SK-N-SH (cell line): ENCODE data around the gene GLTP. TPM values are rescaled to one million over a fixed set of nuclear protein-coding genes. Genes with fewer than 3 reads are reported as not detected.

ENCODE experiments used
- CTCF ChIA-PET: fragments of 300-600, 350-600 bp; formaldehyde crosslinking; extraction: SDS; loops from one replicate; lab custom pipeline; 2021; lab: Yijun Ruan, JAX
- POLR2A ChIA-PET: fragments of 350-600 bp; sonication (Branson Sonifier 250); formaldehyde crosslinking; extraction: SDS; loops from one replicate; lab custom pipeline; 2020; ENCODE audit warnings: antibody characterized with exemption, inconsistent platforms; lab: Yijun Ruan, JAX
- DNase-seq: peaks from one replicate; pipeline ENCODE4 v3.0.0; 2012
- H2AFZ ChIP-seq: fragments of 200-600 bp; sonication (generic); 2 replicates; pipeline ENCODE4 v1.8.1; 2016; ENCODE audit warnings: antibody characterized with exemption, mild to moderate bottlenecking, low read depth
- H3F3A ChIP-seq: fragments of 200-600 bp; sonication (generic); replicated peaks from 2 replicates; pipeline ENCODE3; 2016; ENCODE audit warnings: antibody characterized with exemption, mild to moderate bottlenecking; ENCODE audit not compliant: insufficient read depth
- H3K27ac ChIP-seq, 2 experiments: fragments of 200-500 bp in 1 of 2; fragments of 200-600 bp in 1 of 2; sonication (Bioruptor generic) in 1 of 2; sonication (generic), shearing (Covaris generic) in 1 of 2; 2 replicates each; pipeline versions ENCODE4 v1.5.1 to v1.6.1; 2014 to 2016; ENCODE audit warnings: low read depth in 2 of 2, inconsistent platforms in 1 of 2, low read length in 1 of 2, mild to moderate bottlenecking in 1 of 2, mixed read lengths in 1 of 2
- H3K27me3 ChIP-seq: fragments of 200-600 bp; sonication (generic), shearing (Covaris generic); 2 replicates; pipeline ENCODE4 v1.6.1; 2016; ENCODE audit warnings: mixed run types; ENCODE audit not compliant: insufficient read depth
- H3K36me3 ChIP-seq, 2 experiments: fragments of 200-500 bp in 1 of 2; fragments of 200-600 bp in 1 of 2; sonication (Bioruptor generic) in 1 of 2; sonication (generic) in 1 of 2; replicated peaks in 1 of 2; 2 replicates each; pipeline versions ENCODE3 to v1.5.1; 2014 to 2016; ENCODE audit warnings: low read length in 1 of 2, mild to moderate bottlenecking in 1 of 2; ENCODE audit not compliant: insufficient read depth in 2 of 2, control insufficient read depth in 1 of 2
- H3K4me1 ChIP-seq, 2 experiments: fragments of 200-500 bp in 1 of 2; fragments of 200-600 bp in 1 of 2; sonication (Bioruptor generic) in 1 of 2; sonication (generic), shearing (Covaris generic) in 1 of 2; 2 replicates each; pipeline versions ENCODE4 v1.5.1 to v1.6.1; 2014 to 2016; ENCODE audit warnings: low read depth in 1 of 2, low read length in 1 of 2, mixed run types in 1 of 2; ENCODE audit not compliant: insufficient read depth in 2 of 2, control insufficient read depth in 1 of 2
- H3K4me2 ChIP-seq: fragments of 200-600 bp; sonication (generic), shearing (Covaris generic); 2 replicates; pipeline ENCODE4 v1.6.1; 2017; ENCODE audit warnings: mixed run types
- H3K4me3 ChIP-seq, 2 experiments: fragments of 200-500 bp in 1 of 2; fragments of 200-600 bp in 1 of 2; sonication (Bioruptor generic) in 1 of 2; sonication (generic), shearing (Covaris generic) in 1 of 2; 2 replicates each; pipeline versions ENCODE4 v1.5.1 to v1.8.1; 2014 to 2016; ENCODE audit warnings: low read depth in 2 of 2, inconsistent platforms in 1 of 2, low read length in 1 of 2, mild to moderate bottlenecking in 1 of 2, mixed read lengths in 1 of 2, moderate library complexity in 1 of 2
- H3K79me2 ChIP-seq: fragments of 200-600 bp; sonication (generic); 2 replicates; pipeline ENCODE4 v1.8.1; 2017; ENCODE audit warnings: mild to moderate bottlenecking; ENCODE audit not compliant: insufficient read depth
- H3K9ac ChIP-seq: fragments of 200-600 bp; sonication (generic); 2 replicates; pipeline ENCODE4 v1.6.1; 2017; ENCODE audit warnings: mixed run types
- H3K9me2 ChIP-seq: fragments of 200-600 bp; sonication (generic); 2 replicates; pipeline ENCODE4 v1.6.1; 2017; ENCODE audit warnings: mixed run types
- H3K9me3 ChIP-seq: fragments of 200-600 bp; sonication (generic); 2 replicates; pipeline ENCODE4 v1.6.1; 2017; ENCODE audit warnings: mixed run types, mild to moderate bottlenecking, moderate library complexity
- H4K20me1 ChIP-seq: fragments of 200-600 bp; sonication (generic); 2 replicates; pipeline ENCODE4 v1.6.1; 2017; ENCODE audit warnings: mild to moderate bottlenecking, mixed run types; ENCODE audit not compliant: insufficient read depth
- CHD2 ChIP-seq: fragments of 150-350 bp; IDR thresholded peaks from 2 replicates; pipeline ENCODE4 v1.6.1; 2018; ENCODE audit warnings: low read length; ENCODE audit not compliant: partially characterized antibody
- ELF1 ChIP-seq: IDR thresholded peaks from 2 replicates; pipeline ENCODE4 v1.4.0; 2012
- EZH2phosphoT487 ChIP-seq: fragments of 200-600 bp; sonication (generic); IDR thresholded peaks from 2 replicates; pipeline ENCODE4 v1.6.1; 2017; ENCODE audit warnings: low read depth, mixed run types, mild to moderate bottlenecking, antibody characterized with exemption, moderate library complexity, borderline replicate concordance
- FOXJ3 ChIP-seq: sonication (generic); formaldehyde crosslinking; IDR thresholded peaks from 2 replicates; pipeline ENCODE4 v1.5.1; 2020; ENCODE audit warnings: mild to moderate bottlenecking, missing genetic modification reagents
- FOXM1 ChIP-seq: IDR thresholded peaks from 2 replicates; pipeline ENCODE4 v1.4.0; 2012; ENCODE audit warnings: low read depth, mild to moderate bottlenecking
- JUND ChIP-seq: IDR thresholded peaks from 2 replicates; pipeline ENCODE4 v1.4.0; 2012
- MEF2A ChIP-seq: IDR thresholded peaks from 2 replicates; pipeline ENCODE4 v1.4.0; 2012; ENCODE audit warnings: low read depth, borderline replicate concordance
- NFIC ChIP-seq: IDR thresholded peaks from 2 replicates; pipeline ENCODE4 v1.4.0; 2012; ENCODE audit warnings: borderline replicate concordance
- NRF1 ChIP-seq: IDR thresholded peaks from 2 replicates; pipeline ENCODE4 v1.6.1; 2012; ENCODE audit warnings: low read depth, mild to moderate bottlenecking, low read length
- POLR2AphosphoS5 ChIP-seq: IDR thresholded peaks from 2 replicates; pipeline ENCODE4 v1.6.1; 2012; ENCODE audit warnings: low read depth, low read length
- RCOR1 ChIP-seq: fragments of 150-350 bp; IDR thresholded peaks from 2 replicates; pipeline ENCODE4 v1.6.1; 2017; ENCODE audit warnings: antibody characterized with exemption, low read length
- RFX5 ChIP-seq: IDR thresholded peaks from 2 replicates; pipeline ENCODE4 v1.6.1; 2012; ENCODE audit warnings: mild to moderate bottlenecking, improper control_type of control experiment, low read length
- SIN3A ChIP-seq: IDR thresholded peaks from 2 replicates; pipeline ENCODE4 v1.6.1; 2012; ENCODE audit warnings: low read depth, mild to moderate bottlenecking, low read length, moderate library complexity, borderline replicate concordance
- SMC3 ChIP-seq: IDR thresholded peaks from 2 replicates; pipeline ENCODE4 v1.6.1; 2012; ENCODE audit warnings: low read depth, low read length, improper control_type of control experiment
- TCF12 ChIP-seq: IDR thresholded peaks from 2 replicates; pipeline ENCODE4 v1.4.0; 2012
- WGBS: methylation state at CpG from one replicate; pipeline ENCODE4 v1.1.6; 2017; ENCODE audit warnings: low lambda C conversion rate; 5-methylcytosine and 5-hydroxymethylcytosine counted together
- polyA plus RNA-seq, 3 experiments: library from polyadenylated mRNA; depleted of rRNA; stranded (reverse); fragments of >200 nt; gene quantifications; 2 replicates each; pipeline ENCODE4 v1.2.3, GENCODE V29; 2012
- TF ChIP-seq, protein P1 (sequence below): fragments of 200-600 bp; sonication (generic); IDR thresholded peaks from 2 replicates; pipeline ENCODE4 v1.6.1; 2017; ENCODE audit warnings: antibody characterized with exemption, mild to moderate bottlenecking, moderate library complexity
- TF ChIP-seq, protein P2 (sequence below): IDR thresholded peaks from 2 replicates; pipeline ENCODE4 v1.4.0; 2012; ENCODE audit warnings: low read depth
- TF ChIP-seq, protein P3 (sequence below): fragments of 150-350 bp; IDR thresholded peaks from 2 replicates; pipeline ENCODE4 v1.6.1; 2016; ENCODE audit warnings: mild to moderate bottlenecking, low read depth, low read length
- TF ChIP-seq, protein P4 (sequence below): fragments of 150-350 bp; IDR thresholded peaks from 2 replicates; pipeline ENCODE4 v1.6.1; 2017; ENCODE audit warnings: antibody characterized with exemption, low read length, low read depth, borderline replicate concordance

Gene GLTP
- polyA plus RNA-seq, 1 of the 3 experiments (the other 2 are of a cell fraction), result 23.0 TPM

DNA sequence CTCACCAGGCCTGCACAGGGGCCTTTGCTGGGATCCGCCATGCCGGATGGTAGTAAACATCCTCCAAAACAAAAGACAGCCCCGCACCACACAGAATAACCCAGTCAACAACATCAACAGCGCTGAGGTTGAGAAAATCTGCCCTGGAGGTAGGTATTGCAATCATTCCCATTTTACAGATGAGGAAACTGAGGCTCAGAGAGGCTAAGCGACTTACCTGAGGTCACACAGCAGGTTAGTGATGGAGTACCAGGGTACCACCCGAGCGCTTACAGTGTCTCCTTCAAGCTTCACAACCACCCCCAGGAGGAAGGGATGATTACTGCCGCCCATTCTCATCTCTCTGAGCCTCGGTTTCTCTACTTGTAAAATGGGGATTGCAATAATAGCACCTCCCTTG is 62.1 kb downstream of the GLTP start:
- H3K79me2 ChIP-seq, result no peaks in the 10 kb centered on the region
- no peaks in the 10 kb centered on the region for H3K9me2 ChIP-seq
- H3K4me3 ChIP-seq, result no peak overlapping the region
- H3K9me3 ChIP-seq, result no peaks in the 10 kb centered on the region
- POLR2A ChIA-PET, result no interaction called here
- H2AFZ ChIP-seq, result no peak overlapping the region
- H3K36me3 ChIP-seq, result peaks cover 0 to 8% of the 10 kb centered on the region in 2 experiments
- no peak for TF ChIP-seq CHD2
- no peak for TF ChIP-seq ELF1
- no peak for TF ChIP-seq POLR2AphosphoS5
- TF ChIP-seq RCOR1, result no peak
- no peak for TF ChIP-seq FOXJ3 (CRISPR knock-in tag)
- TF ChIP-seq, protein P1, sequence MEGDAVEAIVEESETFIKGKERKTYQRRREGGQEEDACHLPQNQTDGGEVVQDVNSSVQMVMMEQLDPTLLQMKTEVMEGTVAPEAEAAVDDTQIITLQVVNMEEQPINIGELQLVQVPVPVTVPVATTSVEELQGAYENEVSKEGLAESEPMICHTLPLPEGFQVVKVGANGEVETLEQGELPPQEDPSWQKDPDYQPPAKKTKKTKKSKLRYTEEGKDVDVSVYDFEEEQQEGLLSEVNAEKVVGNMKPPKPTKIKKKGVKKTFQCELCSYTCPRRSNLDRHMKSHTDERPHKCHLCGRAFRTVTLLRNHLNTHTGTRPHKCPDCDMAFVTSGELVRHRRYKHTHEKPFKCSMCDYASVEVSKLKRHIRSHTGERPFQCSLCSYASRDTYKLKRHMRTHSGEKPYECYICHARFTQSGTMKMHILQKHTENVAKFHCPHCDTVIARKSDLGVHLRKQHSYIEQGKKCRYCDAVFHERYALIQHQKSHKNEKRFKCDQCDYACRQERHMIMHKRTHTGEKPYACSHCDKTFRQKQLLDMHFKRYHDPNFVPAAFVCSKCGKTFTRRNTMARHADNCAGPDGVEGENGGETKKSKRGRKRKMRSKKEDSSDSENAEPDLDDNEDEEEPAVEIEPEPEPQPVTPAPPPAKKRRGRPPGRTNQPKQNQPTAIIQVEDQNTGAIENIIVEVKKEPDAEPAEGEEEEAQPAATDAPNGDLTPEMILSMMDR, result no peak
- TF ChIP-seq, protein P2, sequence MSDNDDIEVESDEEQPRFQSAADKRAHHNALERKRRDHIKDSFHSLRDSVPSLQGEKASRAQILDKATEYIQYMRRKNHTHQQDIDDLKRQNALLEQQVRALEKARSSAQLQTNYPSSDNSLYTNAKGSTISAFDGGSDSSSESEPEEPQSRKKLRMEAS, result no peak
- no peak for TF ChIP-seq JUND
- TF ChIP-seq TCF12, result no peak
- TF ChIP-seq FOXM1, result no peak
- TF ChIP-seq, protein P3, sequence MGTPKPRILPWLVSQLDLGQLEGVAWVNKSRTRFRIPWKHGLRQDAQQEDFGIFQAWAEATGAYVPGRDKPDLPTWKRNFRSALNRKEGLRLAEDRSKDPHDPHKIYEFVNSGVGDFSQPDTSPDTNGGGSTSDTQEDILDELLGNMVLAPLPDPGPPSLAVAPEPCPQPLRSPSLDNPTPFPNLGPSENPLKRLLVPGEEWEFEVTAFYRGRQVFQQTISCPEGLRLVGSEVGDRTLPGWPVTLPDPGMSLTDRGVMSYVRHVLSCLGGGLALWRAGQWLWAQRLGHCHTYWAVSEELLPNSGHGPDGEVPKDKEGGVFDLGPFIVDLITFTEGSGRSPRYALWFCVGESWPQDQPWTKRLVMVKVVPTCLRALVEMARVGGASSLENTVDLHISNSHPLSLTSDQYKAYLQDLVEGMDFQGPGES, result no peak
- TF ChIP-seq NFIC, result no peak
- no peak for TF ChIP-seq RFX5
- no peak for TF ChIP-seq SIN3A
- TF ChIP-seq NRF1, result no peak
- no peak for TF ChIP-seq EZH2phosphoT487
- no peak for TF ChIP-seq SMC3
- TF ChIP-seq, protein P4, sequence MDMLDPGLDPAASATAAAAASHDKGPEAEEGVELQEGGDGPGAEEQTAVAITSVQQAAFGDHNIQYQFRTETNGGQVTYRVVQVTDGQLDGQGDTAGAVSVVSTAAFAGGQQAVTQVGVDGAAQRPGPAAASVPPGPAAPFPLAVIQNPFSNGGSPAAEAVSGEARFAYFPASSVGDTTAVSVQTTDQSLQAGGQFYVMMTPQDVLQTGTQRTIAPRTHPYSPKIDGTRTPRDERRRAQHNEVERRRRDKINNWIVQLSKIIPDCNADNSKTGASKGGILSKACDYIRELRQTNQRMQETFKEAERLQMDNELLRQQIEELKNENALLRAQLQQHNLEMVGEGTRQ, result no peak
- TF ChIP-seq MEF2A, result no peak
- TF ChIP-seq, all 33 proteins: peak for 0
- CTCF ChIA-PET, result interaction anchor here (0.9 to 4.5 kb wide), 2 partner anchors 13 to 299 kb away, joined by 3 to 23 read pairs; no protein-coding TSS in a partner anchor
- no peak for DNase-seq
- H3K4me2 ChIP-seq, result no peak overlapping the region
- H3K27me3 ChIP-seq, result no peaks in the 10 kb centered on the region
- no peaks in the 10 kb centered on the region for H4K20me1 ChIP-seq
- no peaks in the 10 kb centered on the region for H3F3A ChIP-seq
- no peak overlapping the region for H3K9ac ChIP-seq
- no peak overlapping the region for H3K27ac ChIP-seq
- 92% methylated on average over 8 of the region's 9 CpGs for WGBS
- peaks cover 0 to 2% of the 10 kb centered on the region in 2 experiments; a peak in 1 of 4 replicates for H3K4me1 ChIP-seq
